Heart left ventricle (tissue), 16 donors: ENCODE measurements around the gene CCDC198. TPM values are rescaled to one million over a fixed set of nuclear protein-coding genes. Genes with fewer than 3 reads are reported as not detected.
A peak's percentile ranks its signal among the peaks of the same experiment; 100 is the strongest.

Source experiments
- ATAC-seq, 4 donors: fragments of 200-7000 bp; cut with Tn5 transposase; one replicate each; pipeline ENCODE4 v1.9.1; 2020 to 2022; ENCODE audit warnings: moderate library complexity in 4 of 4, mild to moderate bottlenecking in 3 of 4, moderate number of reproducible peaks in 1 of 4
- DNase-seq, 5 donors: peaks; one replicate each; pipeline ENCODE4 v3.0.0-alpha.2; 2020
- H3K27ac ChIP-seq, 12 donors: fragments of 200-600 bp; sonication (generic) in 4 of 12; one replicate each; pipeline versions ENCODE4 v1.5.0 to v1.8.0; 2016 to 2022; ENCODE audit warnings: mild to moderate bottlenecking in 2 of 12
- H3K27me3 ChIP-seq, 9 donors: fragments of 200-600 bp; sonication (generic) in 2 of 9; one replicate each; pipeline versions ENCODE4 v1.5.1 to v1.8.0; 2016 to 2022; ENCODE audit warnings: mild to moderate bottlenecking in 3 of 9
- H3K36me3 ChIP-seq, 9 donors: fragments of 200-600 bp; sonication (generic) in 2 of 9; one replicate each; pipeline versions ENCODE4 v1.5.0 to v1.8.0; 2018 to 2022; ENCODE audit warnings: mild to moderate bottlenecking in 2 of 9
- H3K4me1 ChIP-seq, 12 donors: fragments of 200-600 bp; sonication (generic) in 4 of 12; one replicate each; pipeline versions ENCODE4 v1.5.0 to v1.8.0; 2016 to 2022; ENCODE audit warnings: mild to moderate bottlenecking in 3 of 12
- H3K4me3 ChIP-seq, 12 donors: fragments of 200-600 bp; sonication (generic) in 4 of 12; one replicate each; pipeline versions ENCODE4 v1.5.0 to v1.8.0; 2017 to 2022; ENCODE audit warnings: mild to moderate bottlenecking in 9 of 12, moderate library complexity in 4 of 12
- H3K9me3 ChIP-seq, 12 donors: fragments of 200-600 bp; sonication (generic) in 4 of 12; one replicate each; pipeline versions ENCODE4 v1.5.0 to v1.8.0; 2016 to 2022; ENCODE audit warnings: mild to moderate bottlenecking in 1 of 12
- CTCF ChIP-seq, 12 donors: fragments of 200-600 bp; sonication (generic) in 4 of 12; IDR thresholded peaks; one replicate each; pipeline versions ENCODE4 v1.5.0 to v1.8.0; 2018 to 2022; ENCODE audit warnings: antibody characterized with exemption in 12 of 12, mild to moderate bottlenecking in 5 of 12
- POLR2A ChIP-seq, 2 donors: fragments of 450-650 bp; IDR thresholded peaks; one replicate each; pipeline ENCODE4 v1.6.1; 2017; ENCODE audit warnings: antibody characterized with exemption in 2 of 2, mild to moderate bottlenecking in 2 of 2, moderate library complexity in 2 of 2
- WGBS, 4 donors: extraction: QIAGEN DNeasy Blood & Tissue Kit in 2 of 4; methylation state at CpG; one replicate each; pipeline versions ENCODE4 v1.1.5 to v1.1.7; 2013 to 2018; 5-methylcytosine and 5-hydroxymethylcytosine counted together
- intact Hi-C, 10 donors: fragments of 100-400 bp; cut with DNase I; formaldehyde crosslinking; loops; one replicate each; pipeline versions ENCODE4 v1.11.1 to v1.14.2; 2022
- long read RNA-seq, 3 donors: library from polyadenylated mRNA; unstranded; transcript quantifications; one replicate each; pipeline ENCODE4 v2.0.0, GENCODE V29; 2020 to 2021
- polyA plus RNA-seq, 2 donors: library from polyadenylated mRNA; stranded (reverse); fragments of 200-250 nt; gene quantifications; one replicate each; pipeline ENCODE4 v1.2.3, GENCODE V29; 2013
- total RNA-seq, 9 donors: library from RNA; depleted of rRNA in 2 of 9; stranded (reverse); fragments of >200 nt in 2 of 9; fragmentation: NEBNext Ultra II Directional in 3 of 9; extraction: Animal tissue kit (Norgen Biotek cat#: 25700) in 3 of 9; gene quantifications; one replicate each; pipeline versions ENCODE4 v1.1.0 to v1.2.4, GENCODE V29; 2016 to 2023
- donor health status: ischemic (EF 13 %, LVEDD 7.1; RV severe dilation, severe dysfunction).
- donor health status: healthy with polysubstance abuse.
- donor health status: DM: no; HTN: yes; CAD: no.
- donor health status: DM: no; HTN: no; CAD: no.
- donor health status: ischemic (EF 25% LVEDD 6.9; RV normal size, moderate dysfunction).
- donor health status: ischemic (EF 25% LVEDD 5.7; RV mildly dilated, moderate dysfunction).
- donor health status: healthy.
- donor health status: DM: yes; HTN: yes; CAD: no.
- donor health status: ischemic (EF 35%, LVEDD 5.7; RV mildly dilated, moderate dysfunction).
- donor health status: nonischemic (EF 11% LVEDD 7.7; RV severe dilation, severe dysfunction).
- donor health status: DM: yes; HTN: yes; CAD: no.
- donor health status: PGD.
- donor health status: ischemic (EF 29% LVEDD 5.4; RV normal size, mild dysfunction).
- donor health status: nonischemic (EF 23%, LVEDD 6.1; RV moderate dilation, normal function).

Gene CCDC198
- not detected for total RNA-seq
- not detected for polyA plus RNA-seq
- long read RNA-seq, donor 1 = 0 reads
- long read RNA-seq, donor 2 = 0 reads
- long read RNA-seq, donor 3 = 0 reads

- no peaks in the 10 kb centered on the region for H3K27me3 ChIP-seq
- no peak within 1 kb of the TSS for H3K4me3 ChIP-seq
- ATAC-seq = no peak
- no peaks in the 10 kb centered on the region for H3K4me1 ChIP-seq
- TF ChIP-seq POLR2A (IDR thresholded peaks at IDR 0.05) (no peak), CTCF (IDR thresholded peaks at IDR 0.05) (no peak)
- H3K9me3 ChIP-seq = no peaks in the 10 kb centered on the region
- no peak within 1 kb of the TSS for H3K27ac ChIP-seq
- WGBS, 4 donors = 43 to 47% (median 45%) methylated on average over 6 of the region's 6 CpGs
- H3K36me3 ChIP-seq = no peaks in the 10 kb centered on the region
- no peak for DNase-seq
- intact Hi-C loops = no loop called here
Observed at GRCh38 chr14:57493467-57494181, at the start of gene CCDC198. Gene CCDC198, minus strand, starts transcription at chr14:57493857. Its CDS starts 142 bp downstream, at chr14:57493715.

- ATAC-seq (no peak), DNase-seq (no peak)
- WGBS, 4 donors = 72 to 81% (median 76%) methylated on average over 1 of the region's 1 CpG
- no peak for TF ChIP-seq POLR2A (IDR thresholded peaks at IDR 0.05)
- peak in 9 of 12 donors; percentile 16 to 38 (median 23) for TF ChIP-seq CTCF (IDR thresholded peaks at IDR 0.05)
- Histone ChIP-seq H3K4me3 (no peak overlapping the region), H3K36me3 (no peaks in the 10 kb centered on the region), H3K9me3 (peaks cover 0 to 5% (median 0%) of the 10 kb centered on the region in 12 donors), H3K27me3 (no peaks in the 10 kb centered on the region), H3K4me1 (no peaks in the 10 kb centered on the region), H3K27ac (no peak overlapping the region)
- intact Hi-C loops = no loop called here
Observed at GRCh38 chr14:57533214-57533613, 39.6 kb upstream of the CCDC198 start.

GRCh38 chr14:57530571-57530970 lies 36.9 kb upstream of the CCDC198 start:
- intact Hi-C loops = no loop called here
- TF ChIP-seq POLR2A (IDR thresholded peaks at IDR 0.05) = no peak
- TF ChIP-seq CTCF (IDR thresholded peaks at IDR 0.05) = no peak
- no peaks in the 10 kb centered on the region for H3K36me3 ChIP-seq
- no peaks in the 10 kb centered on the region for H3K4me1 ChIP-seq
- H3K9me3 ChIP-seq = peaks cover 0 to 16% (median 2%) of the 10 kb centered on the region in 12 donors
- H3K4me3 ChIP-seq = no peak overlapping the region
- no peaks in the 10 kb centered on the region for H3K27me3 ChIP-seq
- ATAC-seq (no peak), DNase-seq (no peak)
- no peak overlapping the region for H3K27ac ChIP-seq

GRCh38 chr14:57526942-57527341 lies 33.3 kb upstream of the CCDC198 start:
- WGBS, 4 donors = 41 to 52% (median 42%) methylated on average over 3 of the region's 3 CpGs
- Histone ChIP-seq H3K27ac (no peak overlapping the region), H3K27me3 (no peaks in the 10 kb centered on the region), H3K9me3 (peaks cover 0 to 38% (median 6%) of the 10 kb centered on the region in 12 donors), H3K4me1 (no peaks in the 10 kb centered on the region), H3K4me3 (no peak overlapping the region), H3K36me3 (no peaks in the 10 kb centered on the region)
- intact Hi-C loops = no loop called here
- DNase-seq = no peak
- ATAC-seq = no peak
- no peak for TF ChIP-seq CTCF (IDR thresholded peaks at IDR 0.05)
- no peak for TF ChIP-seq POLR2A (IDR thresholded peaks at IDR 0.05)
